ENCODE results near the gene LPP. TPM values are rescaled to one million over a fixed set of nuclear protein-coding genes. Genes with fewer than 3 reads are reported as not detected.

LPP gene
- total and polyA plus RNA-seq, 2 donors (not counting 1 experiment from before 2014, with no cell fraction given): 7.6 to 81.7 TPM

DNA sequence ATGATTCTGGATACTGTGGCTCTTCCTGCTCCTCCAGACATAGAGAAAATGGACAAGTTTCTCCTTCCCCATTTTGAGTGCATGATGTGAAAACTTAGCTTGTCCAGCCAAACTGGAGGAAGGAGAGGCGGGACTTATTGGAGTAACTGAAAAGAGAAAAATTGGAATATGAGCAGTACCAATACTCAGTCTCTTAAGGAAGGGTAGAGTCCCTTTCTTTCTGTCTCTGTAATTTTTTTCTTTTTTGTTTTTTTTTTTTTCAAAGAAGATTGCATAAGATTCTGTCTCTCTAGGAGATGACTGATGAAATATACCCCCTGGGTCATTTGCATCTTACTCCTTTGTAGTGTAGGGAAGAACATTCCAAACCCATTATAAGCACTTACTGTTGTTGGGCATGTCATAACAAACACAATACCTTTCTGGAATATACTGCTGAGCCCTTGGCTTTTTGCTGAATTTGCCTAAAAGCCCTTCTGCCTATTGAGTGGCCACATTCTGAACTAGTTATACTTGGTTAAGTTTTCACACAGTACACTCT lies 519.8 kb downstream of the LPP start:
- no peak overlapping the region for H3K4me3 ChIP-seq (ENCODE audit: control extremely low read depth in 1 of 5, extremely low read depth in 1 of 5, insufficient read depth in 1 of 5, low read depth in 2 of 5, low read length in 4 of 5)
- H3K9ac ChIP-seq (ENCODE audit: low read length): no peak overlapping the region
- Mint-ChIP-seq H3K27me3 (no peaks in the 10 kb centered on the region), H3K9me3 (ENCODE audit: insufficient read depth) (no peaks in the 10 kb centered on the region), H3K27ac (no peak overlapping the region), H3K4me3 (no peak overlapping the region), H3K4me1 (peaks cover 11% of the 10 kb centered on the region)
- TF ChIP-seq EZH2 (IDR thresholded peaks at IDR 0.05; ENCODE audit: borderline replicate concordance, insufficient read depth, low read depth, low read length, poor library complexity, severe bottlenecking): no peak
- TF ChIP-seq, protein P1, sequence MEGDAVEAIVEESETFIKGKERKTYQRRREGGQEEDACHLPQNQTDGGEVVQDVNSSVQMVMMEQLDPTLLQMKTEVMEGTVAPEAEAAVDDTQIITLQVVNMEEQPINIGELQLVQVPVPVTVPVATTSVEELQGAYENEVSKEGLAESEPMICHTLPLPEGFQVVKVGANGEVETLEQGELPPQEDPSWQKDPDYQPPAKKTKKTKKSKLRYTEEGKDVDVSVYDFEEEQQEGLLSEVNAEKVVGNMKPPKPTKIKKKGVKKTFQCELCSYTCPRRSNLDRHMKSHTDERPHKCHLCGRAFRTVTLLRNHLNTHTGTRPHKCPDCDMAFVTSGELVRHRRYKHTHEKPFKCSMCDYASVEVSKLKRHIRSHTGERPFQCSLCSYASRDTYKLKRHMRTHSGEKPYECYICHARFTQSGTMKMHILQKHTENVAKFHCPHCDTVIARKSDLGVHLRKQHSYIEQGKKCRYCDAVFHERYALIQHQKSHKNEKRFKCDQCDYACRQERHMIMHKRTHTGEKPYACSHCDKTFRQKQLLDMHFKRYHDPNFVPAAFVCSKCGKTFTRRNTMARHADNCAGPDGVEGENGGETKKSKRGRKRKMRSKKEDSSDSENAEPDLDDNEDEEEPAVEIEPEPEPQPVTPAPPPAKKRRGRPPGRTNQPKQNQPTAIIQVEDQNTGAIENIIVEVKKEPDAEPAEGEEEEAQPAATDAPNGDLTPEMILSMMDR (IDR thresholded peaks at IDR 0.05): no peak
- intact Hi-C loops (cut with micrococcal nuclease): no loop called here
- no peaks in the 10 kb centered on the region for H4K20me1 ChIP-seq (ENCODE audit: control insufficient read depth, insufficient read depth, low read length, poor library complexity, severe bottlenecking)
- DNase-seq: no peak
- peaks cover 0 to 2% (median 0%) of the 10 kb centered on the region in 3 donors for H3K9me3 ChIP-seq (ENCODE audit: control extremely low read depth in 1 of 3, control insufficient read depth in 2 of 3, insufficient read depth in 1 of 3, low read length in 2 of 3)
- H2AFZ ChIP-seq (ENCODE audit: insufficient read depth, low read depth, low read length, poor library complexity, severe bottlenecking): no peak overlapping the region
- H3K27ac ChIP-seq (ENCODE audit: low read length in 2 of 2): no peak overlapping the region
- POLR2A ChIA-PET: no interaction called here
- H3K4me1 ChIP-seq (ENCODE audit: control insufficient read depth in 2 of 2, insufficient read depth in 2 of 2, low read length in 2 of 2): peaks cover 0 to 10% of the 10 kb centered on the region in 2 donors
- H3K79me2 ChIP-seq (ENCODE audit: control insufficient read depth, insufficient read depth, low read length): peaks cover 5% of the 10 kb centered on the region
- no peaks in the 10 kb centered on the region for H3K27me3 ChIP-seq (replicated peaks in 1 of 4; ENCODE audit: control extremely low read depth in 1 of 4, control insufficient read depth in 3 of 4, insufficient read depth in 4 of 4, low read length in 3 of 4)
- no peak for ATAC-seq (ENCODE audit: low read depth)
- WGBS (ENCODE audit: insufficient coverage): no CpG with 5 or more reads among the region's 1 CpG
- CTCF ChIA-PET: interaction anchor here (0.7 to 1.9 kb wide), 4 partner anchors 9 to 935 kb away, joined by 3 to 5 read pairs (median 4); no protein-coding TSS in a partner anchor
- H3K4me2 ChIP-seq (replicated peaks; ENCODE audit: low read depth, low read length, poor library complexity, severe bottlenecking): no peak overlapping the region
- H3K36me3 ChIP-seq (replicated peaks in 1 of 2; ENCODE audit: control extremely low read depth in 1 of 2, control insufficient read depth in 1 of 2, extremely low read depth in 1 of 2, insufficient read depth in 2 of 2, low read length in 1 of 2): no peaks in the 10 kb centered on the region

DNA sequence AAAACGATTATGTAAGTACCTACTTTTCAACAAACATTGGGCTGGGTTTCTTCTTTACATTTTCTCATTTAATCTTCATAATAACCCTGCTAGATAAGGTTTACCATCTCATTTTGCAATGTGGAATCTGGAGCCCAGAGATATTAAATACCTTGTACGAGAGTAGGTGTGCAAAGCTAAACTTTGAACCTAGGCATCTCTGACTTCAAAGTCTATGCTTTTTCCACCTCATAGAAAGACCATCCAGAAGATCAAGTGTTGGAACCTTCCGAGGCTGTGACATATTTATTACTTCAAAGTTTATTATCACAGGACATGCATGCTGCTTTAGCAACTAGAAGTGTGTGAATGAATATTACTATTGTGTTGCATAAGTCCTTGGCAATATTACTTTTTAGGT lies 520.6 kb downstream of the LPP start:
- Histone ChIP-seq H2AFZ (ENCODE audit: insufficient read depth, low read depth, low read length, poor library complexity, severe bottlenecking) (no peak overlapping the region), H3K4me1 (ENCODE audit: control insufficient read depth in 2 of 2, insufficient read depth in 2 of 2, low read length in 2 of 2) (peaks cover 0 to 10% of the 10 kb centered on the region in 2 donors), H3K27me3 (replicated peaks in 1 of 4; ENCODE audit: control extremely low read depth in 1 of 4, control insufficient read depth in 3 of 4, insufficient read depth in 4 of 4, low read length in 3 of 4) (no peaks in the 10 kb centered on the region), H3K4me3 (ENCODE audit: control extremely low read depth in 1 of 5, extremely low read depth in 1 of 5, insufficient read depth in 1 of 5, low read depth in 2 of 5, low read length in 4 of 5) (no peak overlapping the region), H3K9me3 (ENCODE audit: control extremely low read depth in 1 of 3, control insufficient read depth in 2 of 3, insufficient read depth in 1 of 3, low read length in 2 of 3) (peaks cover 0 to 2% (median 0%) of the 10 kb centered on the region in 3 donors), H3K79me2 (ENCODE audit: control insufficient read depth, insufficient read depth, low read length) (peaks cover 5% of the 10 kb centered on the region), H3K36me3 (replicated peaks in 1 of 2; ENCODE audit: control extremely low read depth in 1 of 2, control insufficient read depth in 1 of 2, extremely low read depth in 1 of 2, insufficient read depth in 2 of 2, low read length in 1 of 2) (no peaks in the 10 kb centered on the region), H3K27ac (ENCODE audit: low read length in 2 of 2) (no peak overlapping the region), H3K9ac (ENCODE audit: low read length) (no peak overlapping the region), H4K20me1 (ENCODE audit: control insufficient read depth, insufficient read depth, low read length, poor library complexity, severe bottlenecking) (no peaks in the 10 kb centered on the region), H3K4me2 (replicated peaks; ENCODE audit: low read depth, low read length, poor library complexity, severe bottlenecking) (no peak overlapping the region)
- Mint-ChIP-seq H3K9me3 (ENCODE audit: insufficient read depth) (no peaks in the 10 kb centered on the region), H3K4me1 (peaks cover 11% of the 10 kb centered on the region), H3K27ac (no peak overlapping the region), H3K27me3 (no peaks in the 10 kb centered on the region), H3K4me3 (no peak overlapping the region)
- no peak for ATAC-seq (ENCODE audit: low read depth)
- TF ChIP-seq EZH2 (IDR thresholded peaks at IDR 0.05; ENCODE audit: borderline replicate concordance, insufficient read depth, low read depth, low read length, poor library complexity, severe bottlenecking): no peak
- TF ChIP-seq, protein P1 (IDR thresholded peaks at IDR 0.05): no peak
- 100% methylated on average over 1 of the region's 3 CpGs for WGBS (ENCODE audit: insufficient coverage)
- ChIA-PET CTCF (interaction anchor here (1.0 to 1.9 kb wide), 2 partner anchors 10 to 935 kb away, joined by 3 to 4 read pairs; no protein-coding TSS in a partner anchor), POLR2A (no interaction called here)
- no peak for DNase-seq
- intact Hi-C loops (cut with micrococcal nuclease): no loop called here
